CD4-positive, alpha-beta T cell (primary cell): ENCODE data around the gene DDC. TPM values are rescaled to one million over a fixed set of nuclear protein-coding genes. Genes with fewer than 3 reads are reported as not detected.

Experiments
- ATAC-seq: fragments of 200-7000 bp; cut with Tn5 transposase; one replicate; pipeline ENCODE4 v1.10.0; 2022; ENCODE audit warnings: mild to moderate bottlenecking; ENCODE audit not compliant: poor library complexity
- CTCF ChIA-PET: fragments of 350-600 bp; sonication (Branson Sonifier 250); formaldehyde crosslinking; loops from one replicate; lab custom pipeline; 2021; ENCODE audit warnings: antibody characterized with exemption, inconsistent platforms; lab: Charles Lee
- POLR2A ChIA-PET: fragments of 350-600 bp; sonication (Branson Sonifier 250); formaldehyde crosslinking; loops from one replicate; lab custom pipeline; 2021; ENCODE audit warnings: antibody characterized with exemption, inconsistent platforms; lab: Charles Lee
- DNase-seq, 14 experiments: peaks; one replicate each; pipeline ENCODE4 v3.0.0-alpha.2; 2013 to 2020; ENCODE audit warnings: mixed read lengths in 2 of 14
- H3K27ac ChIP-seq, 2 donors: one replicate each; pipeline versions ENCODE4 v1.5.1 to v1.7.0; 2013; ENCODE audit warnings: low read length in 2 of 2, low read depth in 1 of 2, mild to moderate bottlenecking in 1 of 2
- H3K27me3 ChIP-seq, 2 experiments: 1 replicate in 1 of 2; 2 replicates in 1 of 2; pipeline versions ENCODE4 v1.6.1 to v1.7.0; 2013; ENCODE audit warnings: low read length in 2 of 2, control low read depth in 1 of 2, mild to moderate bottlenecking in 1 of 2, moderate library complexity in 1 of 2; ENCODE audit not compliant: insufficient read depth in 2 of 2, control insufficient read depth in 1 of 2
- H3K36me3 ChIP-seq: one replicate; pipeline ENCODE4 v1.6.1; 2013; ENCODE audit warnings: low read length, control low read depth; ENCODE audit not compliant: insufficient read depth
- H3K4me1 ChIP-seq: one replicate; pipeline ENCODE4 v1.6.1; 2013; ENCODE audit warnings: low read length, control low read depth; ENCODE audit not compliant: insufficient read depth
- H3K4me3 ChIP-seq: one replicate; pipeline ENCODE4 v1.5.1; 2013; ENCODE audit warnings: mild to moderate bottlenecking, low read length, moderate library complexity
- H3K9me3 ChIP-seq, 2 experiments: 1 replicate in 1 of 2; 2 replicates in 1 of 2; pipeline versions ENCODE4 v1.6.1 to v1.7.0; 2013; ENCODE audit warnings: low read length in 2 of 2, mild to moderate bottlenecking in 2 of 2, control low read depth in 1 of 2, moderate library complexity in 1 of 2; ENCODE audit not compliant: control insufficient read depth in 1 of 2, insufficient read depth in 1 of 2
- H3K27ac Mint-ChIP-seq: one replicate; pipeline ENCODE4 v1.8.0; 2020; ENCODE audit warnings: mixed read lengths
- H3K27me3 Mint-ChIP-seq: one replicate; pipeline ENCODE4 v1.8.0; 2021; ENCODE audit warnings: mixed read lengths
- H3K36me3 Mint-ChIP-seq: one replicate; pipeline ENCODE4 v1.8.0; 2021; ENCODE audit warnings: low read depth, mixed read lengths
- H3K4me1 Mint-ChIP-seq: one replicate; pipeline ENCODE4 v1.8.0; 2021; ENCODE audit warnings: low read depth, mixed read lengths
- H3K4me3 Mint-ChIP-seq: one replicate; pipeline ENCODE4 v1.8.0; 2020; ENCODE audit warnings: mild to moderate bottlenecking, mixed read lengths
- H3K9me3 Mint-ChIP-seq: one replicate; pipeline ENCODE4 v1.8.0; 2020; ENCODE audit warnings: mixed read lengths
- intact Hi-C, 2 experiments: fragments of 100-400 bp; cut with DNase I in 1 of 2; cut with micrococcal nuclease in 1 of 2; formaldehyde crosslinking; loops; one replicate each; pipeline versions ENCODE4 v1.15.1 to v1.9.0; 2023 to 2025; cut with DNase I, micrococcal nuclease
- total RNA-seq, 174 experiments: library from RNA in 2 of 174; stranded (reverse) in 2 of 174; gene quantifications; one replicate each; pipeline ENCODE4 v1.2.3 and lab custom pipeline; 2021 to 2026
- TF ChIP-seq, protein P1 (sequence below): fragments of 200-600 bp; IDR thresholded peaks from one replicate; pipeline ENCODE4 v1.8.0; 2022; ENCODE audit warnings: antibody characterized with exemption, mild to moderate bottlenecking

Gene DDC
- total RNA-seq, 2 experiments from 2014 or later = not detected

GRCh38 chr7:50504646-50505546 is 60.3 kb downstream of the DDC start:
- peaks cover 13% of the 10 kb centered on the region for H3K27me3 Mint-ChIP-seq

GRCh38 chr7:50502947-50503346 is 62.3 kb downstream of the DDC start:
- no peak for ATAC-seq
- ChIA-PET CTCF (no interaction called here), POLR2A (no interaction called here)
- H3K9me3 Mint-ChIP-seq = peaks cover 2% of the 10 kb centered on the region
- no peaks in the 10 kb centered on the region for H3K4me1 Mint-ChIP-seq
- H3K27ac Mint-ChIP-seq = no peak overlapping the region
- TF ChIP-seq, protein P1, sequence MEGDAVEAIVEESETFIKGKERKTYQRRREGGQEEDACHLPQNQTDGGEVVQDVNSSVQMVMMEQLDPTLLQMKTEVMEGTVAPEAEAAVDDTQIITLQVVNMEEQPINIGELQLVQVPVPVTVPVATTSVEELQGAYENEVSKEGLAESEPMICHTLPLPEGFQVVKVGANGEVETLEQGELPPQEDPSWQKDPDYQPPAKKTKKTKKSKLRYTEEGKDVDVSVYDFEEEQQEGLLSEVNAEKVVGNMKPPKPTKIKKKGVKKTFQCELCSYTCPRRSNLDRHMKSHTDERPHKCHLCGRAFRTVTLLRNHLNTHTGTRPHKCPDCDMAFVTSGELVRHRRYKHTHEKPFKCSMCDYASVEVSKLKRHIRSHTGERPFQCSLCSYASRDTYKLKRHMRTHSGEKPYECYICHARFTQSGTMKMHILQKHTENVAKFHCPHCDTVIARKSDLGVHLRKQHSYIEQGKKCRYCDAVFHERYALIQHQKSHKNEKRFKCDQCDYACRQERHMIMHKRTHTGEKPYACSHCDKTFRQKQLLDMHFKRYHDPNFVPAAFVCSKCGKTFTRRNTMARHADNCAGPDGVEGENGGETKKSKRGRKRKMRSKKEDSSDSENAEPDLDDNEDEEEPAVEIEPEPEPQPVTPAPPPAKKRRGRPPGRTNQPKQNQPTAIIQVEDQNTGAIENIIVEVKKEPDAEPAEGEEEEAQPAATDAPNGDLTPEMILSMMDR = no peak
- H3K36me3 Mint-ChIP-seq = no peaks in the 10 kb centered on the region
- H3K36me3 ChIP-seq = no peaks in the 10 kb centered on the region
- intact Hi-C loops = no loop called here
- H3K27me3 Mint-ChIP-seq = peaks cover 19% of the 10 kb centered on the region
- H3K4me3 Mint-ChIP-seq = no peak overlapping the region
- H3K4me1 ChIP-seq = no peaks in the 10 kb centered on the region
- DNase-seq = no peak
- no peak overlapping the region for H3K27ac ChIP-seq
- H3K9me3 ChIP-seq = peaks cover 0 to 4% of the 10 kb centered on the region in 2 experiments
- no peaks in the 10 kb centered on the region for H3K27me3 ChIP-seq
- H3K4me3 ChIP-seq = no peak overlapping the region

More at GRCh38 chr7:50504646-50505546, 60.3 kb downstream of the DDC start:
- Histone ChIP-seq H3K4me3 (no peak overlapping the region), H3K27me3 (no peaks in the 10 kb centered on the region), H3K36me3 (no peaks in the 10 kb centered on the region), H3K4me1 (no peaks in the 10 kb centered on the region), H3K27ac (no peak overlapping the region), H3K9me3 (peaks cover 0 to 4% of the 10 kb centered on the region in 2 experiments)
- DNase-seq (no peak), ATAC-seq (no peak)
- intact Hi-C loops = no loop called here
- Mint-ChIP-seq H3K36me3 (no peaks in the 10 kb centered on the region), H3K27ac (no peak overlapping the region), H3K9me3 (peaks cover 2% of the 10 kb centered on the region), H3K4me3 (no peak overlapping the region), H3K4me1 (no peaks in the 10 kb centered on the region)
- TF ChIP-seq, protein P1 = no peak
- ChIA-PET CTCF (no interaction called here), POLR2A (no interaction called here)

DNA sequence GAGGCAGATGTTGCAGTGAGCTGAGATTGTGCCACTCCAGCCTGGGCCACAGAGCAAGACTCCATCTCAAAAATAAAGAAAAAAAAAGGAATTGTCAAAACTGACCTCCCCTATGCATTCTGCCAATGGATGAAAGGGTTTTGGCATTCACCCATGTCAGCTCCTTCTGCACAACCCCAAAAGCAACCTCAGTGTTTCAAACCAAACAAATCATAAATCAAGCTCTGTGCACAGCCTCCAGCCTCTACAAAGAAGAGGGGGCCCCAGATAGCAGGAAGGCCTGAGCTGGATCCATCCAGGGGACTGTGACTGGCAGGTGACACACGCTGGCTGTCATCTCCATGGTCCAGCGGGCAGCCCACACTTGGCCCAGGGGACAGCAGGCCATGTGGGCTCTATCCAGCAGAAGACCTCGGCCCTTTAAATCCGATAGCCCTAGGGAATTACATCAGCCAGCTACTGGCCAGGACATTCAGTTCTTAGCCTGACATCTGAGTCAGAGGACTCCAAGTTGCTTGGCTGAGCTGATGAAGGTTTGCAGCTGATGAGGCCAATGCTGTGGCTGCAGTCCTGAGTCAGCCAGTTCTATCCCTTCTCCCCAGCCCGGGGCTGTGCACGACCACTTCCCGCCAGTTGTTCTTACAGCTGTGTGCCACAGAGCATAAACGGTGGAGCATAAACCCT is 63.1 kb downstream of the DDC start:
- POLR2A ChIA-PET = no interaction called here
- CTCF ChIA-PET = no interaction called here
- H3K4me1 Mint-ChIP-seq = no peaks in the 10 kb centered on the region
- H3K36me3 Mint-ChIP-seq = no peaks in the 10 kb centered on the region
- no peak for ATAC-seq
- Histone ChIP-seq H3K4me1 (no peaks in the 10 kb centered on the region), H3K9me3 (peaks cover 0 to 4% of the 10 kb centered on the region in 2 experiments), H3K36me3 (no peaks in the 10 kb centered on the region), H3K27me3 (no peaks in the 10 kb centered on the region), H3K4me3 (no peak overlapping the region), H3K27ac (no peak overlapping the region)
- H3K4me3 Mint-ChIP-seq = no peak overlapping the region
- peaks cover 2% of the 10 kb centered on the region for H3K9me3 Mint-ChIP-seq
- no peak for DNase-seq
- intact Hi-C loops = no loop called here
- H3K27ac Mint-ChIP-seq = no peak overlapping the region
- TF ChIP-seq, protein P1 = no peak
- H3K27me3 Mint-ChIP-seq = peaks cover 27% of the 10 kb centered on the region
